ENCODE measurements around the gene EHD4.

DNA sequence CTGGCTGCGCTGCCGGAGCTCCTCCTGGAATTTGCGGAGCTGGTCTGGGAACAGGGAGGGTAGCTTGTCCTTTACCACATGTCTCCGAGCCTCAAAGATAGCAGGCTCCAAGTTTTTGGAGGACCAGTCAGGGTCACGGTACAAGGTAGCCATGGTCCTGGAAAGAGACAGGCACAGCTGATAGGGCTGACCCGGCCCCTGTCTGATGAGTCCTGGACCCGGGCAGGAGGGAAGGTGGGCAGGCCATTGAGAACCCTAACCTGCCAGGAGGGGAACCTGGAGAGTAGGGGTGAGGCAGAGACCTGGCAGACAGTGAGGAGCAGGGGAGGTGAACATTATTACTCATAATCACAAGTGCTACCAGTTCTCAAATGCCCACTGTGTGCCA is 20.4 kb upstream of the EHD4 start:
- no peak for TF ChIP-seq TAF1 (IDR thresholded peaks at IDR 0.05; ENCODE audit: borderline replicate concordance, low read depth, low read length)
- no peak for TF ChIP-seq POLR2A (IDR thresholded peaks at IDR 0.05; ENCODE audit: low read depth, low read length)
- no peak for TF ChIP-seq POLR2AphosphoS5 (IDR thresholded peaks at IDR 0.05; ENCODE audit: low read depth, low read length)

All from GM12892 (cell line).